ENCODE measurements around the gene MRPL53. TPM values are rescaled to one million over a fixed set of nuclear protein-coding genes. Genes with fewer than 3 reads are reported as not detected.

Gene MRPL53
- total RNA-seq, 1 experiment from 2014 or later = 65.4 TPM

GRCh38 chr2:74441170-74441689 is 31.2 kb downstream of the MRPL53 start:
- POLR2A ChIA-PET = interaction anchor here (0.7 to 1.7 kb wide), 8 partner anchors 7 to 50 kb away, joined by 3 to 10 read pairs (median 4); partner anchors contain the start of genes INO80B and MRPL53
- Histone ChIP-seq H3K9me2 (ENCODE audit: insufficient read depth) (no peaks in the 10 kb centered on the region), H3K27me3 (ENCODE audit: insufficient read depth, low read length) (no peaks in the 10 kb centered on the region), H2AFZ (ENCODE audit: low read depth, low read length, poor library complexity, severe bottlenecking) (no peak overlapping the region), H3K27ac (ENCODE audit: low read depth, low read length) (peak overlapping the region; percentile 99), H3K9ac (ENCODE audit: low read length) (peak overlapping the region; percentile 78), H3K4me2 (ENCODE audit: low read length) (peak overlapping the region; percentile 91), H4K20me1 (ENCODE audit: insufficient read depth) (no peaks in the 10 kb centered on the region; the same call in 1 of the 2 replicates), H3K4me1 (ENCODE audit: control insufficient read depth in 1 of 2, insufficient read depth in 2 of 2, low read length in 2 of 2) (peaks cover 29 to 47% of the 10 kb centered on the region in 2 experiments), H3K79me2 (ENCODE audit: insufficient read depth, low read length) (peaks cover 45% of the 10 kb centered on the region), H3K36me3 (ENCODE audit: control insufficient read depth in 1 of 2, insufficient read depth in 2 of 2, low read length in 2 of 2) (peaks cover 0 to 13% of the 10 kb centered on the region in 2 experiments; a peak in 1 of 4 replicates), H3K4me3 (replicated peaks in 1 of 2; ENCODE audit: low read depth in 1 of 2, low read length in 2 of 2) (peak overlapping the region; percentile 66 to 69), H3K9me3 (ENCODE audit: control insufficient read depth in 1 of 2, insufficient read depth in 1 of 2, low read depth in 1 of 2, low read length in 2 of 2) (no peaks in the 10 kb centered on the region)
- CTCF ChIA-PET = interaction anchor here (1.3 to 1.4 kb wide), 3 partner anchors 41 to 106 kb away, joined by 3 to 6 read pairs (median 4); partner anchors contain the start of genes CCDC142 and TTC31
- peak; percentile 9 for ATAC-seq
- RAD21 ChIA-PET (ENCODE audit: low non-redundant PET in 1 of 2, low total read pairs in 2 of 2, uncharacterized antibody in 2 of 2, unreplicated experiment in 2 of 2) = no interaction called here
- DNase-seq (ENCODE audit: low read depth, low spot score) = no peak
- TF ChIP-seq CBX3 (IDR thresholded peaks at IDR 0.05; ENCODE audit: low read depth) = no peak
- peak; percentile 58 for TF ChIP-seq ZFX (IDR thresholded peaks at IDR 0.05)
- intact Hi-C loops (cut with micrococcal nuclease) = no loop called here
- BruUV-seq (replicated peaks) = TSS peak; percentile 46

- peak overlapping the region; percentile 66 to 69 for H3K4me3 ChIP-seq (replicated peaks in 1 of 2; ENCODE audit: low read depth in 1 of 2, low read length in 2 of 2)
- peaks cover 52% of the 10 kb centered on the region for H3K79me2 ChIP-seq (ENCODE audit: insufficient read depth, low read length)
- TSS peak; percentile 82 for BruUV-seq (replicated peaks)
- ChIA-PET CTCF (interaction anchor here (1.3 to 1.4 kb wide), 3 partner anchors 42 to 106 kb away, joined by 3 to 6 read pairs (median 4); partner anchors contain the start of genes CCDC142 and TTC31), POLR2A (interaction anchor here (0.7 to 1.6 kb wide), 9 partner anchors 8 to 49 kb away, joined by 3 to 10 read pairs (median 4); partner anchors contain the start of genes INO80B, MRPL53 and WBP1), RAD21 (ENCODE audit: low non-redundant PET in 1 of 2, low total read pairs in 2 of 2, uncharacterized antibody in 2 of 2, unreplicated experiment in 2 of 2) (interaction anchor here in 1 of 2 experiments (0.6 kb wide), 1 partner anchor 12 kb away, joined by 4 read pairs; no protein-coding TSS in a partner anchor)
- H3K9me2 ChIP-seq (ENCODE audit: insufficient read depth) = no peaks in the 10 kb centered on the region
- H3K9ac ChIP-seq (ENCODE audit: low read length) = peak overlapping the region; percentile 78
- H3K27me3 ChIP-seq (ENCODE audit: insufficient read depth, low read length) = no peaks in the 10 kb centered on the region
- peak overlapping the region; percentile 99 for H3K27ac ChIP-seq (ENCODE audit: low read depth, low read length)
- H3K36me3 ChIP-seq (ENCODE audit: control insufficient read depth in 1 of 2, insufficient read depth in 2 of 2, low read length in 2 of 2) = peaks cover 0 to 13% of the 10 kb centered on the region in 2 experiments; a peak in 1 of 4 replicates
- TF ChIP-seq CTCF (IDR thresholded peaks at IDR 0.05 in 2 of 3, conservative IDR thresholded peaks at IDR 0.05 in 1 of 3; ENCODE audit: borderline replicate concordance in 1 of 3, insufficient read depth in 1 of 3, low read depth in 2 of 3, low read length in 2 of 3) (0 out of 6 replicates have a peak, but pooled peaks of 1 of the 3 experiments have one; percentile 3), JUND (IDR thresholded peaks at IDR 0.05) (no peak), SIN3A (IDR thresholded peaks at IDR 0.05; ENCODE audit: low read depth) (no peak), TCF7L2 (IDR thresholded peaks at IDR 0.05; ENCODE audit: borderline replicate concordance, extremely low read depth, insufficient read depth, insufficient read length) (peak; percentile 90), YY1 (IDR thresholded peaks at IDR 0.05; ENCODE audit: extremely low read depth, insufficient replicate concordance, low read depth, low read length) (peak; percentile 34), SP1 (IDR thresholded peaks at IDR 0.05; ENCODE audit: low read depth) (no peak), ZFX (IDR thresholded peaks at IDR 0.05) (peak; percentile 82)
- DNase-seq (ENCODE audit: low read depth, low spot score) (peak; percentile 80), ATAC-seq (peak; percentile 84)
- H3K4me1 ChIP-seq (ENCODE audit: control insufficient read depth in 1 of 2, insufficient read depth in 2 of 2, low read length in 2 of 2) = peaks cover 29 to 47% of the 10 kb centered on the region in 2 experiments
- intact Hi-C loops (cut with micrococcal nuclease) = loop anchor here (1.0 kb wide), 2 partner anchors 14 to 17 kb away; no protein-coding TSS in a partner anchor
- H2AFZ ChIP-seq (ENCODE audit: low read depth, low read length, poor library complexity, severe bottlenecking) = no peak overlapping the region
- no peaks in the 10 kb centered on the region for H3K9me3 ChIP-seq (ENCODE audit: control insufficient read depth in 1 of 2, insufficient read depth in 1 of 2, low read depth in 1 of 2, low read length in 2 of 2)
- H3K4me2 ChIP-seq (ENCODE audit: low read length) = peak overlapping the region; percentile 91
- no peaks in the 10 kb centered on the region; the same call in 1 of the 2 replicates for H4K20me1 ChIP-seq (ENCODE audit: insufficient read depth)
Observed at GRCh38 chr2:74440378-74441169, 31.9 kb downstream of the MRPL53 start.
